ENCODE measurements around the gene IL34.
"Not testable (repeated sequence)": the region's sequence is repeated elsewhere in the genome, so short reads cannot be mapped to it uniquely, and the experiment has no call there.

IL34 gene

DNA sequence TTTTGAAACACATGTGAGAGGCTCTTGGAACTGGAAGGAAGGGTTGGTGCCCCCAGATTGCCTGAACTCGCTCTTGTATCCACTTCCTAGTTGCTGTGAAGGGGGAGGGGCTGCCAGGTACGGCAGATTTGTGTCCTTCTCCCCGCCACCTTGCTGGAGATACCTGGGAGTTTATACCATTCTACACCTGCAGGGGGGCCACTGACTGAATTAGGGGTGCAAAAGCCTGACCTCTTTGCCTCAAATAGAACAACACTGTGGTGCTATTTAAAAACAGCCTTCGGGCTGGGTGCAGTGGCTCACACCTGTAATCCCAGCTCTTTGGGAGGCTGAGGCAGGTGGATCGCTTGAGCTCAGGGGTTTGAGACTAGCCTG is 35.1 kb upstream of the IL34 start:
- no peaks in the 10 kb centered on the region for H3K36me3 Mint-ChIP-seq (ENCODE audit: low read depth)
- no peaks in the 10 kb centered on the region for H3K9me3 Mint-ChIP-seq

DNA sequence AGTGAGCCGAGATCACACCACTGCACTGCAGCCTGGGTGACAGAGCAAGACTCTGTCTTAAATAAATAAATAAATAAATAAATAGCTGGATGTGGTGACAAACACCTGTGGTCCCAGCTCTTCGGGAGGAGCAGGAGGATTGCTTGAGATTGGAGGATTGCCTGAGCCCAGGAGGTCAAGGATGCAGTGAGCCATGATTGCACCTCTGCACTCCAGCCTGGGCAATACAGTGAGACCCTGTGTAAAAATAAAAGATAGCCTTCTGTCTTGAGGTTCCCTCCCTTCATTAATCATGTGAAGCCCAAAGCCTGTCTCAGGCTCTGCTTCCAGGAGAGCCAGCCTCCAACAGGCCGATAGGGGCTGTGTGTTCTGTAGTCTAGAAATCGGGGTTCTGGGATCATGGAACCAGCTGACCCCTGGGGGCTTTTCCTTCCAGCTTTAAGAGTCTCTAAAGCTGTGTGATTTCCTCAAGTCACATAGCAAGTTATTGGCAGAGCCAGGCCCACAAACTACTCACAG is 34.5 kb upstream of the IL34 start:
- Mint-ChIP-seq H3K36me3 (ENCODE audit: low read depth) (no peaks in the 10 kb centered on the region), H3K4me3 (no peak overlapping the region), H3K9me3 (no peaks in the 10 kb centered on the region), H3K4me1 (peaks cover 5% of the 10 kb centered on the region), H3K27ac (no peak overlapping the region), H3K27me3 (ENCODE audit: low read depth) (peaks cover 7% of the 10 kb centered on the region)
- TF ChIP-seq, protein P1, sequence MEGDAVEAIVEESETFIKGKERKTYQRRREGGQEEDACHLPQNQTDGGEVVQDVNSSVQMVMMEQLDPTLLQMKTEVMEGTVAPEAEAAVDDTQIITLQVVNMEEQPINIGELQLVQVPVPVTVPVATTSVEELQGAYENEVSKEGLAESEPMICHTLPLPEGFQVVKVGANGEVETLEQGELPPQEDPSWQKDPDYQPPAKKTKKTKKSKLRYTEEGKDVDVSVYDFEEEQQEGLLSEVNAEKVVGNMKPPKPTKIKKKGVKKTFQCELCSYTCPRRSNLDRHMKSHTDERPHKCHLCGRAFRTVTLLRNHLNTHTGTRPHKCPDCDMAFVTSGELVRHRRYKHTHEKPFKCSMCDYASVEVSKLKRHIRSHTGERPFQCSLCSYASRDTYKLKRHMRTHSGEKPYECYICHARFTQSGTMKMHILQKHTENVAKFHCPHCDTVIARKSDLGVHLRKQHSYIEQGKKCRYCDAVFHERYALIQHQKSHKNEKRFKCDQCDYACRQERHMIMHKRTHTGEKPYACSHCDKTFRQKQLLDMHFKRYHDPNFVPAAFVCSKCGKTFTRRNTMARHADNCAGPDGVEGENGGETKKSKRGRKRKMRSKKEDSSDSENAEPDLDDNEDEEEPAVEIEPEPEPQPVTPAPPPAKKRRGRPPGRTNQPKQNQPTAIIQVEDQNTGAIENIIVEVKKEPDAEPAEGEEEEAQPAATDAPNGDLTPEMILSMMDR (IDR thresholded peaks at IDR 0.05; ENCODE audit: unreplicated experiment in 3 of 3) = no peak

More for the DNA sequence above, 35.1 kb upstream of the IL34 start:
- Mint-ChIP-seq H3K4me1 (peaks cover 5% of the 10 kb centered on the region), H3K4me3 (no peak overlapping the region), H3K27ac (no peak overlapping the region), H3K27me3 (ENCODE audit: low read depth) (peaks cover 6% of the 10 kb centered on the region)
- TF ChIP-seq, protein P1 (IDR thresholded peaks at IDR 0.05; ENCODE audit: unreplicated experiment in 3 of 3) = no peak

DNA sequence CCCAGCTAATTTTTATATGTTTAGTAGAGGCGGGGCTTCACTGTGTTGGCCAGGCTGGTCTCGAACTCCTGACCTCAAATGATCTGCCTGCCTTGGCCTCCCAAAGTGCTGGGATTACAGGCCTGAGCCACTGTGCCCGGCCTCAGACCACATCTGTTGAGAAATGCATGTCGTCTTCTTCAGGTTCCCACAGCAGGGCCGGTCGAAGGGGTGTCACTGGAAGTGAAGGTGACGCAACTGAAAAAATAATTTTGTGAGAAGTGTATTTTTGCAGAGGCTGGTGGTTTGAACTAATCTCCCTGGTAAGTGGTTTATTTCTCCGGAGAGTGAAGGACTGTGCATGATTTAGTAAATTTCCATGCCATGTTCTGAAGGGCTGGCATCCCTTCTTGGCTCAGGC is 33.4 kb upstream of the IL34 start:
- Mint-ChIP-seq H3K4me3 (no peak overlapping the region), H3K4me1 (peaks cover 5% of the 10 kb centered on the region), H3K36me3 (ENCODE audit: low read depth) (no peaks in the 10 kb centered on the region), H3K27me3 (ENCODE audit: low read depth) (peaks cover 11% of the 10 kb centered on the region), H3K9me3 (no peaks in the 10 kb centered on the region), H3K27ac (no peak overlapping the region)
- TF ChIP-seq, protein P1 (IDR thresholded peaks at IDR 0.05; ENCODE audit: unreplicated experiment in 3 of 3) = no peak

DNA sequence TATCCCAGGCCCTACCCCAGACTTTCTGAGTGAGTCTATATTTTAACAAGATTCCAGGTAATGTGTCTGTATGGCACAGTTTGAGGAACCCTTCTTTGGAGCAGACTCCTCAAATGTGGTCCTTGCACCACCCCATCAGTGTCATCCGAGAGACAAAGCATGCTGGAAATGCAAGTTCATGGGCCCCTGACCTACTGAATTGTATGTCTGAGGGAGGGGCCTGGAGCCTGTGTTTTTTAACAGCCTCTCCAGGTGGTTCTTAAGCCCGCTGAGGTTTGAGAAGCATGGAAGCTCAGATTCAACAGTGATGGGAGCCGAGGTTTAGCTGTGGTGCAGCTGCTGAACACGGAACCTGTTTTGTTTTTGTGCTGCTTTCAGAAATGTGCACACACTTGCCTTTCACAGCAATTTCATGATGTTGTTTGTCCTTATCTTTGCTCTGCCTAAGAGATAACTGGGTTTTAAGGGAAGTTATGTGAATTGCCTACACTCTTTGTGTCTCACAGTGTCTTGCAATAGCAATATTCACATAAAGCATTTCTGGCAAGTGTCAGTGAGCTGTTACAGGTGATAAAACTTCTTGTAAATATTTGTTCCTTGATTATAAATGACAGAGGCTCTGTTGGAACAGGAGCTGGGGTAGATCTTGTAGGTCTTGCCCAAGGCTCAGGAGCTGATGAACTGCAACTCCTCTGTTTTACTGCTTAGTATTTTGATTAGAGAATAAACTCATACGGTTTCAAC is 32.0 kb upstream of the IL34 start:
- Mint-ChIP-seq H3K4me1 (peaks cover 5% of the 10 kb centered on the region), H3K27ac (no peak overlapping the region), H3K4me3 (no peak overlapping the region), H3K9me3 (no peaks in the 10 kb centered on the region), H3K27me3 (ENCODE audit: low read depth) (peaks cover 26% of the 10 kb centered on the region), H3K36me3 (ENCODE audit: low read depth) (no peaks in the 10 kb centered on the region)
- TF ChIP-seq, protein P1 (IDR thresholded peaks at IDR 0.05; ENCODE audit: unreplicated experiment in 3 of 3) = no peak

DNA sequence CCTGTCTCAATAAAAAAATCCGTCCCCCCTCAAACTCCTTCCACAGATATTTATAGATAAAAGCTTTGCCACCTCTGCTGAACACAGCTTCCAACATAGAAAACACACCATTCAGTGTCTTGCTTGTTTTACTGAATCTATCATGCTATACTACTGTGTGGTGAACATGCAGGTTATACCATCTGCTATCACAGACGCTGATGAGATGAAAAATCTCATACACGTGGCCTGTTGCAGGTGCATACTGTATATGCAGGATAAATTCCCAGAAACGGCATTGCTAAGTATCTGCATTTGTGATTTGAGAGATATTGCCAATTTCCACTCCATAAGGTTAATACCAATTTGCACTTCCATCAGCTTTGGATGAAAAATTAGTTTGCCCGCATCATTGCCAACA is 30.4 kb upstream of the IL34 start:
- H3K27ac Mint-ChIP-seq = no peak overlapping the region
- H3K36me3 Mint-ChIP-seq (ENCODE audit: low read depth) = no peaks in the 10 kb centered on the region
- H3K4me3 Mint-ChIP-seq = no peak overlapping the region
- H3K27me3 Mint-ChIP-seq (ENCODE audit: low read depth) = peaks cover 36% of the 10 kb centered on the region
- H3K4me1 Mint-ChIP-seq = no peaks in the 10 kb centered on the region
- TF ChIP-seq, protein P1 (IDR thresholded peaks at IDR 0.05; ENCODE audit: unreplicated experiment in 3 of 3) = no peak
- no peaks in the 10 kb centered on the region for H3K9me3 Mint-ChIP-seq

DNA sequence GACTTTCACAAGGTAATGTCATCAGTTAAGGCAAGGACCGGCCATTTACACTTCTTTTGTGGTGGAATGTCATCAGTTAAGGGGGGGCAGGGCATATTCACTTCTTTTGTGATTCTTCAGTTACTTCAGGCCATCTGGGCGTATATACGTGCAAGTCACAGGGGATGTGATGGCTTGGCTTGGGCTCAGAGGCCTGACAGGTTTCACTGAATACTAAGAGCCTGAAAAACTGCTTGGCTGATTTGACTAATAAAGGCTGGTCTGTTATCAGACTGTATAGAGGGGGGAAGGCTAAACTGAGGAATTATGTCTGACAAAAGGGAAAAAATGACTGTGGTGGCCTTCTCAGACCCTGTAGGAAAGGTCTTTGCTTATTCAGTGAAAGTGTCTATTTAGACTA is 24.5 kb upstream of the IL34 start:
- H3K4me3 Mint-ChIP-seq; H3K4me1 Mint-ChIP-seq; H3K36me3 Mint-ChIP-seq (ENCODE audit: low read depth); H3K9me3 Mint-ChIP-seq; H3K27ac Mint-ChIP-seq: not testable (repeated sequence)
- peaks cover 72% of the 10 kb centered on the region for H3K27me3 Mint-ChIP-seq (ENCODE audit: low read depth)
